GM19372 (cell line): ENCODE measurements around the gene SNX13.

Experiments
- ATAC-seq: cut with Tn5 transposase; IDR thresholded peaks from one replicate; pipeline ENCODE4 v1.9.1; 2021; ENCODE audit warnings: mild to moderate bottlenecking, low read depth, moderate library complexity; ENCODE audit not compliant: unreplicated experiment

Gene SNX13

GRCh38 chr7:17802056-17802455, 138.2 kb downstream of the SNX13 start:
- no peak for ATAC-seq

- no peak for ATAC-seq
Measured at GRCh38 chr7:17792075-17792936, 148.0 kb downstream of the SNX13 start.

GRCh38 chr7:17787257-17787656, 153.0 kb downstream of the SNX13 start:
- no peak for ATAC-seq

- no peak for ATAC-seq
Measured at GRCh38 chr7:17786314-17786852, 153.9 kb downstream of the SNX13 start.

GRCh38 chr7:17782216-17782549, 158.1 kb downstream of the SNX13 start:
- ATAC-seq, result no peak

GRCh38 chr7:17781491-17782215, 158.6 kb downstream of the SNX13 start:
- no peak for ATAC-seq

GRCh38 chr7:17779381-17779780, 160.9 kb downstream of the SNX13 start:
- no peak for ATAC-seq

- ATAC-seq, result no peak
Measured at GRCh38 chr7:17774716-17775288, 165.5 kb downstream of the SNX13 start.

GRCh38 chr7:17774248-17774647, 166.0 kb downstream of the SNX13 start:
- ATAC-seq, result no peak

GRCh38 chr7:17773289-17773626, 167.0 kb downstream of the SNX13 start:
- ATAC-seq, result no peak

- no peak for ATAC-seq
Measured at GRCh38 chr7:17772581-17773288, 167.6 kb downstream of the SNX13 start.

GRCh38 chr7:17771901-17772408, 168.3 kb downstream of the SNX13 start:
- ATAC-seq, result no peak

- no peak for ATAC-seq
Measured at GRCh38 chr7:17770710-17771375, 169.5 kb downstream of the SNX13 start.

GRCh38 chr7:17769918-17770317, 170.4 kb downstream of the SNX13 start:
- ATAC-seq, result peak; percentile 58

GRCh38 chr7:17758008-17758407, 182.3 kb downstream of the SNX13 start:
- ATAC-seq, result no peak

GRCh38 chr7:17746020-17746530, 194.2 kb downstream of the SNX13 start:
- ATAC-seq, result no peak

- ATAC-seq, result no peak
Measured at GRCh38 chr7:17745610-17746009, 194.7 kb downstream of the SNX13 start.

GRCh38 chr7:17743316-17743715, 197.0 kb downstream of the SNX13 start:
- no peak for ATAC-seq

- ATAC-seq, result no peak
Measured at GRCh38 chr7:17741426-17741825, 198.9 kb downstream of the SNX13 start.
